Endothelial cell of hepatic sinusoid (primary cell): ENCODE data around the gene PHACTR3.

Experiments
- in situ Hi-C: cut with HindIII; loops from 2 replicates; pipeline ENCODE4 v1.10.0; 2017; ENCODE audit warnings: low sequenced_read_pairs

Gene PHACTR3

GRCh38 chr20:59746155-59746554 is 141.8 kb downstream of the PHACTR3 start:
- in situ Hi-C loops: no loop called here

DNA sequence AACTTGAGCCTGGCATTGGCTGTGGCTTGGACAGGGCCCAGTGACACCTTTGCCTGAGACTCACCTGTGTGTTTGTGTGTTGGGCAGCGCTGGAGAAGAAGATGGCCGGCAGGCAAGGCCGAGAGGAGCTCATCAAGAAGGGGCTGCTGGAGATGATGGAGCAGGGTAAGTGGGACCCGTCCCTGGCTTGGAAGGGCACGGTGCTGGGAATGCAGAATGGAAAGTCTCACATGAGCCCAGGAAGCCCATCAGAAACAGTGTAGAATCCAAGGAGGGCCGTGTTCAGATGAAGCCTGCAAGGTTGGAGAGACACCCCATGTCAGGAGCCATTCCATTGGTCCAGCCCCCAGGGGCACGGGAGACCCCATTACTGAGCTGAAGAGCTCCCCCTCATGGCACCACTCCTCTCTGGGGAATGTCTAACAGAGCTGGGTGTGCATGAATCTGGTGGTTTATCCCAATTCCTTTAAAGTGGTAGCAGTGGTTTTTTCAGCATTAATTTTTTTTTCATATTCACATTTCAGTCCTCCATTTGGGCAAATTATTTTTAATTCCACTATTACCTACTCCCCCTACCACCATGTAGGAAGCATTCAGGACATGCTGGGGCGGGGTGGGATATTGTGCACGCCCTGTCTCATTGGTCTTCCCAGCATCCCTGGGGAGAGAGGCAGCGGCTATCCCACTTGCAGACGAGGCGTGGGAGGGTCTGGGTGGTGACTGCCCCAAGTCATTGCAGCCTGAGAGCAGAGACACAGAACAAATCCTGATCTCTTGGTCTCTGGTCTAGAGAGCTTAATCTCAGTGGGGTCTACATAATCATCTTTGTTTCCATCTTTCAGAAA is 143.6 kb downstream of the PHACTR3 start:
- in situ Hi-C loops: no loop called here

- in situ Hi-C loops: no loop called here
Measured at GRCh38 chr20:59748619-59749191, 144.4 kb downstream of the PHACTR3 start.

- in situ Hi-C loops: no loop called here
Measured at GRCh38 chr20:59749301-59749700, 145.0 kb downstream of the PHACTR3 start.

- in situ Hi-C loops: no loop called here
Measured at GRCh38 chr20:59750209-59750840, 146.0 kb downstream of the PHACTR3 start.

- in situ Hi-C loops: no loop called here
Measured at GRCh38 chr20:59751075-59751711, 146.9 kb downstream of the PHACTR3 start.

GRCh38 chr20:59752101-59752586 is 147.8 kb downstream of the PHACTR3 start:
- in situ Hi-C loops: no loop called here

DNA sequence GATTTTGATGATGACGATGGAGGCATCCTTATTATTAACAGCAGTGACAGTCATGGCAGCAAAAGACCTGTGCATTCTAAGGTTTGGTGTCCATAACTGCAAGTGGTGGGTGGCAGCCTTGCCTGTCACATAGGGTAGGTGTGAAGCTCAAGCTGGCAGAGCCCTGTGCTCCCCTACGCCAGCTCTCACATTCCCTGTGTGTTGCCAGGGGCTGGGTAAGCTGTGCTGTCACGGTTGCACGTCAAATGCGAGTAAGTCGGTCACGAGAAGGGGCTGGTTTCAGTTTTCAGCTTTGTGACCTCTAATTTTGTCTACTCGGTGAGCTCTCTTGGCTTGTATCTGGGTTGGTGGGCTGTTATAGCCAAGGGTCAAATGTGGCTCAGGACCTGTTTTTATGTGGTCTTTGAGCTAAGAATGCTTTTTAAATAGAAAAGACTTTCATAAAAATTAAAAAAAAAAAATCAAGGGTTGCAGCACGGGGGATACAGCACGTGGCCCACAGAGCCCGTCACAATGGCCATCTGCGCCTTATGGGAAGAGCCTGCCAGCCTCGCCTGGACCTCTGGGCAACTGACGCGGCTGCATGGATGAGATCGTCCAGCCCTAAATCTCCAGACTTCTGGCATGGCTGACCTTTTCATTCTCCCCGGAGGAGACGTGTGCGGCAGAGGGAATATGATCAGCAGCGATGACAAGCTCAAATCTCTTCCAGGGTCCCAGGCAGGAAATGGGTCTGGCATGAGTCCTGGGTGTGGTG is 148.5 kb downstream of the PHACTR3 start:
- in situ Hi-C loops: no loop called here

DNA sequence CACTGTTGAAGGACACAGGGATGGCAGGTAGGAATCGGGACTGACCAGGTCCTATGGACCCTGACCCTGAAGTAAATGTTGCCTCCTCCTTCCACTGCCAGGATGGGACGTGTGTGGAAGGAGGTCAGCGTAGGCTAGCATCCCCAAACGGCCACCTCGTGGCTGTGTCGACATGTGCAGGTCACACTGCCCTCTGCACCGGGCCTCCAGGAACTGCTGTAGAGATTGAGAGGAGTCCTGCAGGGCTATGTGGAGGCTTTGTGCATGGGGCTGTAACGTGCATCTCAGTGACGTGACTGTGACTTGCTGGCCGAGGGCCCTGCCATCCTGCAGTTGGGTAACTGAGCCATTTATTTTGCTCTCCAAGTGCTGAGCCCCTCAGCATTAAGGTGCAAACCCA is 149.5 kb downstream of the PHACTR3 start:
- in situ Hi-C loops: no loop called here

- in situ Hi-C loops: no loop called here
Measured at GRCh38 chr20:59754551-59754950, 150.2 kb downstream of the PHACTR3 start.

DNA sequence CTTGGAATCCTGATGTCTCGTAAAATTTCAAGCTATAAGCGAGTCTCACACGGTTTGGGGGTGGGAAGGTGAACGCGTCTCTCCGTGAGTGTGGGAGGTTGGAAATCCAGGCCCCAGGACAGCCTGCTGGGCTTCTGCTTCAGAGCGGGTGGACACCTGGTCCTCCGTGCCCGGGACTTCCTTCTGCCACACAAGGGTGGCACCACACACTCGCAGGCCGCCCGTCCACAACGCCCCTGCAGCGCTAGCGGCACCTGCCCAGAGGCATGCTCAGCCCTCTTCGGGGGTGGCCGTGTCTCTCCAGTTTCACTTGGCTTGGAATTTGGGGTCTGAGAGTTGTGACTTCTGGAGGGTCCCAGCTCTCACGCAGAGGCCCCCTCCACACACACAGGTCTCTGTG is 151.9 kb downstream of the PHACTR3 start:
- in situ Hi-C loops: no loop called here

- in situ Hi-C loops: no loop called here
Measured at GRCh38 chr20:59764037-59764436, 159.7 kb downstream of the PHACTR3 start.

DNA sequence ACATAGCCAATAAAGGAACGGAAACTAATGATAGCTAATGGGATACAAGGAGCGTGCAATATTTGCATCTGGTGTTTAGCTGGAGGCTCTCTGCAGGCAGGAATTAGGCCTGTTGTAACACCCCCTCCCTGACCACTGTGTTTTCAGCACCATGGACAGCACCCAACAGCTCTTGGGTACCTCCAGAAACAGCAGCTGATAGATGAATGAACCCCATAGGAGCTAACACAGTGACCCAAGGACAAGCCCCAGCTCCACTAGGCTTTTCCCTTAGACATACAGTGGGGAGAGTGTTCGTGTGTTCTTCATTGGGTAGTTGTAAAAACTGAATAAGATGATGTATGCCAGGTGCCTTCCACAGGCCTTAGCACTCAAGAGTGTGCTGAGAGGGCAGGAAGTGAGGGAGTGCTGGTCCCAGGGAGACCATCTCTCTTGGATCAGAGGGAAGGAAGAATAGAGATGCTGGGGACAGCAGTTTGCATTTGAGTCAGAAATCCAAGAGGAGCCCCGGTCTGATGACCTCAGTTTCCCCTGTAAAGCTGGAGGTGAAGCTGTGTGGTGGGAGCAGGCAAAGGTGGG is 161.3 kb downstream of the PHACTR3 start:
- in situ Hi-C loops: no loop called here

GRCh38 chr20:59767656-59768055 is 163.3 kb downstream of the PHACTR3 start:
- in situ Hi-C loops: no loop called here

DNA sequence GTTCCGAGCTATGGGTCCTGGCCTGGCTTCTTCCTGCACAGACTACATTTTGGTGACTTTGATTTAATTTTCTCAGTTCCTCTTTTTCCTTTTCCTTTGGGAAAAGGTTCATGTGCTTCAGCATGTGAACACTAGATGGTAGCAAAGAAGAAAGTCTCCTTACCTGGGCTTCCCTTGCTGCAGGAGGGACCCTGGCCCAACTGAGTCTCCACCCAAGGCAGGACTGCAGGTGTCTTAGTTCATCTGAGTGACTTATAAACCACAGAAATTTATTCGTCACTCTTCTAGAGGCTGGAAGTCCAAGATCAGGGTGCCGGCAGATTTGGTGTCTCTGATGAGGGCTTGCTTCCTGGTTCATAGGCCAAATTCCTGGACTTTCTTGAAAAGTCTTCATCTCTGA is 165.9 kb downstream of the PHACTR3 start:
- in situ Hi-C loops: no loop called here

GRCh38 chr20:59770851-59771250 is 166.5 kb downstream of the PHACTR3 start:
- in situ Hi-C loops: no loop called here

GRCh38 chr20:59771506-59772372 is 167.4 kb downstream of the PHACTR3 start:
- in situ Hi-C loops: no loop called here

GRCh38 chr20:59772373-59772705 is 168.0 kb downstream of the PHACTR3 start:
- in situ Hi-C loops: no loop called here
